Endothelial cell of hepatic sinusoid (primary cell): ENCODE measurements around the gene MYO1A.
"Not testable (repeated sequence)": the region's sequence is repeated elsewhere in the genome, so short reads cannot be mapped to it uniquely, and the experiment has no call there.

ENCODE experiments used
- in situ Hi-C: cut with HindIII; loops from 2 replicates; pipeline ENCODE4 v1.10.0; 2017; ENCODE audit warnings: low sequenced_read_pairs

The MYO1A gene

DNA sequence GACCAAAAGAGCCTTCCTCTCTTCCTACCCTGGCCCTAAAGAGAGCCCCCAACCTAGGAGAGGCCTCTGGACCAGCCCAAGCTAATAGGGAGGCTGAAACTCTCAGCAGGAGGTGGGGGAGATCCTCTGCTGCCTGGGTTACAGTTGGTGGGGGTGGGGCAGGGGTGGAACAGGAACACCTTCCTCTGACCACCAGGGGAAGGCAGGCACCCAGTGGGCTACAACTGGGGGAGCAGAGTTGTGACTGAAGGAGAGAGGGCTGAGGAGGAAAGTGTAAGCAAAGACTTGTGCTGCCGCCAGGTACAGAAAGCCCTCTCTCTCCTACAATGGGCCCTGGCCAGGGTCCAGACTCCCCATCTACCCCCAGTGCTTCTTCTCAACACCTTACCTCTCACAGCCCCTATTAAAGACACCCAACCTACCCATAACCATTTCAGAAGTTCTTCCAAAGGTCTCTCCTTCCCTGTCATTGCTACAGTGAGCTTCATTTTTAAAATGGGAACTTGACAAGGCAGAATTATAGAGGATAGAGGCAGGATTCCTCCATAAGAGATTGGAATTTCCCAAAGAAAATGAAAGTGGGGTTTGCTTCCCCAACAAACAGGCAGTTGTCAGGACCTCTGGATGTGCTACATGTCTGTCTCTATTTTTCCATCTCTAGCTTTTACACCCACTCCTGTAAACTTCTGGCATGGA lies 1.4 kb downstream of the MYO1A start:
- in situ Hi-C loops, result no loop called here

DNA sequence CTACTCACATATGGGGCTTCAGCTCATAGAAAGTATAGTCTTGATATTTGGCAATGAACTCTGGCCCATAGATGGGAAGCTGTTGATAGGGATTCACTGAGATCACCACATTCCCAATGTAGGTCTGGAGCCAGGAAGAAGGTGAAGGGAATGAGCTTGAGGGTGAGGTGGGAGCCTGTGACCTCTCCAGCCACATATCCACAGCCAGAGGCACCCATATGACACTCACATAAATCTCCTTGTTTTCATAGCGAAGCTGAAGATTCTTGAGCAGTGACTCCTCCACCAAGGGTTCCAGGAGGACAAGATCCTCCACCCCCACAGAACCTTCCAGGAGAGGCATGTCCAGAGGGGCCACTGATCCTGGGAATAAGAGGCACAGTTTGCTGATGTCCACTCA lies 1.9 kb downstream of the MYO1A start:
- in situ Hi-C loops, result no loop called here

DNA sequence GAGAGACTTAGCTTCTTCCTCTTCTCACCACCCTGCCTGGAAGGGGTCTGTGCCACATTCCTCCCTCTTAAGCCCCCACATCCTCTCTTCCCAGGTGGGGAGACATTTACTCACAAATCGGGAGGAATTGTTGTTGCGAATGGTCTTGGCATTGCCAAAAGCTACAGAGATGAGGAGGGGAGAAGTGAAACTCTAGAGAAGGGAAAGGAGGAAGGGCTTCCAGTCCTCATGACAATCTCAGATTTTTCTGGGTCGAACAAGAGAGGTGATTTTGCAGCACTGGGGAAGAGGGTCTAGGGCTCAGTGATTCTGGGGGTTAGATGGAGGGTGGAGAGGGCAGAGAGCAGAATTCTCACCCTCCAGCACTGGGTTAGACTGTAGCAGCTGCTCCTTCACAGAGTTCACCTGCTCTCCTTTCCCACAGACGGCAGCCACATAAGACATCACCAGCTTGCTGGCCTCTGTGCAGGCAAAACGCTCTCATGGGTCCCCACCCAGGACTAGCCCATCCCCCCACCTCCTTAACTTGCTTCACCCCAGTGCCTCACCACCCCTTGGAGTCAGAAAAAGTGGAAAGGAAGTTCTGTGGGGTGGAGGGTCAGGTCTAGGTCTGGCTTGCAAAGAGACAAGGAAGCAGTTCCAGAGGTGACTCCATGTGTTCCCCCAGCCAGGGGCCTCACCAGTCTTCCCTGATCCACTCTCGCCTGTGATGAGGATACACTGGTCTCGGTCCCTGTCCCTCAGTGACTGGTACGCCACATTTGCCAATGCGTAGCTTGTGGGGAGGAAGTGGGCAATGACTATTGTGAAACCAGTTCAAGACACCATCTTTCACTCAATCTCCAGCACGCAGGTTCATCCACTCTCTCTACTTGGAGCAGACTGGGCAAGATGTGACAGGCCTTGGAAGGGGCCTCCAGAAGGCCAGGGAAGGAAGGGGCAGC lies 2.7 kb downstream of the MYO1A start:
- in situ Hi-C loops, result no loop called here

GRCh38 chr12:57046086-57046791 lies 3.7 kb downstream of the MYO1A start:
- in situ Hi-C loops, result no loop called here

DNA sequence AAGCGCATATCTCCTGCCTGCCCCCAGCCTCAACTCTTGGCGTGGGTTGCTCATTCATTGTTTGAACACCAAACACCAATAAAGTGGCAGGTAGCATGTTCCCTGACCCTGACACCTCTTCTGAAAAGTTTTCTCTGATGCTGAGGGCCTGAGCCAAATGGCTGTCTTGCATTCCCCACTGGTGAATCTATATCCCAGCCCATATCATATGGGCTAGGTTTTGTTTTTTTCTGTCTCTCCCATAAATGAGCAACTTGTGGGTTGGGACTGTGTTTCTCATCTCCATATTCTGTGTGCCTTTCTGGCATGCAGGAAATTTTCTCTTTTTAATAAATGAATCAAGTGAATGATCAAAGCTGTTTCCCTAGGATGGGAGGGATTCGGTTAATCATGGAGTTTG lies 5.0 kb downstream of the MYO1A start:
- in situ Hi-C loops, result no loop called here

- in situ Hi-C loops, result no loop called here
These were observed 5.5 kb downstream of the MYO1A start for GRCh38 chr12:57044468-57044867.

DNA sequence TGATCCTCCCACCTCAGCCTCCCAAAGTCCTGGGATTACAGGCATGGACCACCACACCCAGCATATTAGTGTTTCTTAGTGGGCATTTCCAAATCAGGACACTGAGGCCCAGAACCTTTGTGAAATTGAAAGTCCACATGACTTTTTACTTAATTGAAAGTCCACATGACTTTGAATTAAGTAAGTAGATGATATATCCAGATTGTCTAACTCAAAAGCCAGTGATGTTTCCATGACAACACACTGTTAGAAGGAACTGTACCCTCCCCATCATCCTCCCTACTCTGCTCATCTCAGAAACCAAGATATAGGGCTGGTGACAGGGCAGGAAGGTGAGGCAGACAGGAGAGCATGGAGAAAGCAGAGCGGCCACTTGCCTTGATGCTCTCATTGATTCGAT lies 7.2 kb downstream of the MYO1A start:
- in situ Hi-C loops, result no loop called here

GRCh38 chr12:57040750-57041149 lies 9.2 kb downstream of the MYO1A start:
- in situ Hi-C loops, result no loop called here

GRCh38 chr12:57040211-57040610 lies 9.7 kb downstream of the MYO1A start:
- in situ Hi-C loops, result no loop called here

- in situ Hi-C loops, result loop anchor here (5.0 kb wide), 1 partner anchor 52 kb away; no protein-coding TSS in a partner anchor
These were observed 10.7 kb downstream of the MYO1A start for GRCh38 chr12:57039016-57039798.

DNA sequence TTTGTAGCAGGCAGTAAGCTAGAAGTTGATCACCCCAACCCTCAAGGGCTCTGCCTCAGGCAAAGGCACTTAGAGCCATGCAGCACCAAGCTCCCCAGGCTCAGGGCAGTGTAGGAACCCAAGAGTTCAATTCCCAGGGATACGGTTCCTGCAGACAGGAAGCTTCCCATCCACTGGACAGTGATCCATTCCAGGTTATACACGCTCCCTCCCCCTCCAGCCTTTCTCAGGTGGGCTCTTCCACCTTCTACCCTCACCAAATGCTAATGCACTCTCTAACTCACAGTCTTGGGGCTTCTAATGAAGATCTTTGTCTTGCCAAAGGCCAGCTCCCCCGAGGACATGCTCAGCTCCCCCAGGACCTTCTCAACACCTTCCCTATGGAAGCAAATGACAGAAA lies 12.7 kb downstream of the MYO1A start:
- in situ Hi-C loops, result loop anchor here (5.0 kb wide), 1 partner anchor 50 kb away; no protein-coding TSS in a partner anchor

- in situ Hi-C loops, result no loop called here
These were observed 16.5 kb downstream of the MYO1A start for GRCh38 chr12:57033431-57033830.

- in situ Hi-C loops, result no loop called here
These were observed 18.1 kb downstream of the MYO1A start for GRCh38 chr12:57031789-57032188.

DNA sequence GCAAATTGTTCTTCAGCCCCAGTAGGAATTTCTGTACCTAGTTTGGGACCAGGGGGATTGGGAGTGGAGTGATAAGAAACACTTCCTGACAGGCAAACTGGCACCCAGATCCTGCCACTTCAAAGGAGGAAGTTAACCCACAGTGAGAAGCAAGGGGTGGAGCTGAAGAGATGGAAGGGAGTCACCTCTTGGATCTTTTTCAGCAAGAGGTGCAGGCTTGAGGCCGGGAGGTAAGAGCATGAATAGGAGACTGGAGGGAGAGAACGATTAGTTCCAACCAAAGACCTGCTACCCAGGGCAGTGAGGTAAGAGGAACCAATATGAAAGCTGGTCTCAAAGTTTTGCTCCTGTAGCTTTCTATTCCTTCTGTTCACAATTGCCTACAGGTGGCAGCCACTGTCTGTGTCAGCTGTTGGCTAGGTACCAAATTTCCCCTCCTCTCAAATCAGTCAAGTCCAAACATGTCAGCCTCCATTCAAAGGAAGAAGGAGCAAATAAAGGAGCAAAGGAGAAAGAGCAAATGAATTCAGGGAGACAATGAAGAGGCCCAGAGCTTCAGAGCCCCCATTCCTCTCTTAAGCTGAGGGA lies 18.7 kb downstream of the MYO1A start:
- in situ Hi-C loops, result no loop called here

GRCh38 chr12:57029457-57029856 lies 20.5 kb downstream of the MYO1A start:
- in situ Hi-C loops, result no loop called here

- in situ Hi-C loops, result no loop called here
These were observed 22.1 kb downstream of the MYO1A start for GRCh38 chr12:57027805-57028153.

GRCh38 chr12:57027011-57027804 lies 22.7 kb downstream of the MYO1A start:
- in situ Hi-C loops, result no loop called here

DNA sequence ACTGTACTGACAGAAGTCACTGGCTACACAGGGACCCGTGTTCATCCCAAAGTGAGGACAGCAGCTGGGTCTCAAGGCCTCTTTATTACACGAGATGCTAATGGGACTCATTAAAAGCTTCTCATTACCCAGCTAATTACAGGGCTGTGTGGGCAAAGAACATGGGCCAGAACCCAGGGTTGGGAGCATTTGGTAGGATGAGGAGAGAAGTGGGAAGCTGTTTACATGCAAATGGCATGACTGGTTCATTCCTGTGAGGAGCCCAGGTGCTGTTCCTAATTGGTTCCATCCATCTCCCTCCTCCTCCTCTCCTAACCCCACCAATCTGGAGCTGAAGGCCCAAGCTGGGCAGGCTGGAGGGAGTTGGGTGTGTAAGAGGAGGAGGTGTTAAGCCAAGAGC lies 24.7 kb downstream of the MYO1A start:
- in situ Hi-C loops, result no loop called here

GRCh38 chr12:57022324-57022723 lies 27.6 kb downstream of the MYO1A start:
- in situ Hi-C loops, result not testable (repeated sequence)
